Cortex of kidney (tissue), 1 donor: Measurements from ENCODE around the gene TMEM126B.

Experiments used
- DNase-seq: peaks from one replicate; lab custom pipeline; 2025; lab: John Stamatoyannopoulos, UW

TMEM126B gene

DNA sequence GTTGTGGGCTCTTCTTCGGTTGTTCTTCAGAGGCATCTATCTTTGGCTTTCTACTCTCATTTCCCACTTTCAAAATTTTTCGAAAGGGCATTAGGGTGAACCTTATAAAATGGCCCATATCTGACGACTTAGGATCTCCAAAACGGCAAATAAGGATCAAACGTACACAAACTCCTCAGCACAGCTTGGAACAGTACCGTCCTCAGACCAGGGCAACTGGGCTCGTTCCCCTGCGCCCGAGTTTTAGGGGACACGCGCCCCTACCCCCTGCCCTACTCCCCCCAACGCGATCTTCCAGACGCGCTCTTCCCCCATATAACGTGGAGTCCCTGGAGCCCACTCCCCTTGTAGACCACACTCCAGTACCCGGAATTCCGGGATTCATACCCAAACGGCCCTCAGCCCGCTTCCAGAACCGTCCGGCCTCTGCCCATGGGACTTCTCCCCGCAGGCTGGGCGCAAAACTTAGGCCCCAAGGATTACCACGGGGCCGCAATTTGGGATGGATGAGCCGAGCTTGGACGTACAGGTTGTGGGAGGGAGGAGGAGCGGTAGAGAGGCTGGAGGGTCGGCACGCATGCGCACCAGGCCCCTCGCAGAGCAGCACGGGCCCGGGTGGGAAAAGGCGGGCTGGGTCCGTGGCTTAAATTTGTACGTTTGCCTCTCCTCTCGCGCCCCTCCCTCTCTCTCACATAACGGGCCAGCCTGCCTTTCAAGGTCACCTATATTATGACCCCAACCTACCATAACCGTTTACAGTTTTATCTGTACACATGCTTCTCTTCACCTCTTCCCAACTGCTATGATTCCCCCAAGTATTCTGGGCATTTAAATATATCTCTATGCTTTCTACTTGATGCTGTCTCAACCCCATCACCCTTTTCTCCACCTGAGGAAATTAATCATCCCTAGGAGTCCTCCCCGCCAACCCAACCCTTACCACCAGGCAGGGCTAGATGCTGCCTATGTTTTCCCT, 54.2 kb downstream of the TMEM126B start:
- no peak for DNase-seq

GRCh38 chr11:85685125-85685819, 56.9 kb downstream of the TMEM126B start:
- no peak for DNase-seq

GRCh38 chr11:85685820-85686459, 57.5 kb downstream of the TMEM126B start, which contains the start of gene CCDC89:
Gene CCDC89, minus strand, starts transcription at chr11:85686195. Its CDS starts 65 bp downstream, at chr11:85686130.
- DNase-seq, result no peak
